SHP77 treated with DMSO at 0.1 percent for 48 hours (cell line): ENCODE data around the gene DBP.
A peak's percentile ranks its signal among the peaks of the same experiment; 100 is the strongest.
"Not testable (repeated sequence)": the region's sequence is repeated elsewhere in the genome, so short reads cannot be mapped to it uniquely, and the experiment has no call there.

Experiments
- DNase-seq: peaks from one replicate; lab custom pipeline; 2025; lab: John Stamatoyannopoulos, UW

The DBP gene

DNA sequence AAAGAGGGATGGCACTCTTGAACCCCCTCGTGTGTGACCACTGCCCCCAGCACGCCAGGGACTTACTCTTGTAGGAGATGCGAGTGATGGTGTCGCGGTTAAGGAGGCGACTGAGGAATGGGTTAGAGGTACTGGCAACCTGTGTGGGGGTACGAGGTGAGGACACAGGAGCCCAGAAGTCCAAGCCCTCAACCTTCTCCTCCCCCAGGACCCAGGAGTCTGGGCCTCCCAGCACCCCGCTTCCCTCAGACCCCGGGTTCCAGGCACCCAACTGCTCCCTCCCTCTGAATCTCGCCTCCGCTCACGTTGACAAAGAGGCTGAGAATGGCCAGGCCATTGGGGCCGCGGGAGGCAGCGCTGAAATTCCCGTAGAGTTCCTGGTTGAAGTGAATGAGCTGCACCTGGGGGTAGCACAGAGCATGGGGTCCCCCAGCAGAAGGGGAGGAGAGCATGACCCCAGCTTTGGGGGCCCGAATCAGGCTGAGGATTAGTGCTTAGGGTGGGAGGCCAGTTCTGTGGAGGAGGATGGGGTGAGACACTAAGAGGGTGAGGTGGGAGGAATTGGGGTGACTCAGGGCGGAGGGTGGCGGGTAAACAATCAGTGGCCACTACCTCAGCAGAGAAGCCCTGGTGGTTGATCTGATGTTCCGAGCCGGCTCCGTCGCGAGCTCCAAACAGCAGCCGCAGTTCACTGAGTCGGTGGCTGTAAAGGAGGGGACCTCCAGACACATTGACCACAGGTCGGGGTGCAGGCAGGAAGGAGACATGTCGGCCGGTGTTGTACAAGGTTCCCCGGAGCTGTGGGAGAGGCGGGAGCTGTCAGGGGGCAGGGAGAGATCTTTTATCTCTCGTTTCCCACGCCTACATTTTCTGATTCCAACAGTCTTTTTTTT, 2.5 kb upstream of the DBP start:
- DNase-seq, result no peak

DNA sequence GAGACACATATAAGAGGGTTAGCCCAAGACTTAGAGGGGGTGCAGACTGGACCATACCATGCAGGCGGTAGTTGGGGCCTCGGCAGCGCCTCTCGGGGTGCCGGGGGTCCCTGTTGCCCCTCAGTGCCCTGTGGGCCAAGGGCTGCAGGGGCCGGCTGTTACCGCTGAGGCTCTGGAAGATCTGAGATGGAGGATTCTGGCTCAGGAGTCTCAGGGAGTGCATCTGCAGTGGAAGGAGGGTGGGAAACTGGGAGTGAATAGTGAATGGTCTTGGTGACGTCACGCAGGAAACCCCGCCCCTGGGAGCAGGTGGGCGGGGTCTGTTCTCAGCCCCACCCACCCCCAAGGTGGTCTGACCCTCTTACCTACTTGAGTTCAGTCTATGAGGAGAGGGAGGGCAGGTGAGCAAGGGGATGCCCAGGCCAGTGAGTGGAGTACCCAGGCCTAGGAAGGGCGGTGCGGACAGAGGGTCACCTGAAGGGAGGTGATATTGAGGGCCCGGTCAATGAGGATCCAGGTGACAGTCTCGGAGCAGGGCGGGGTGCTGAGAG, 1.7 kb upstream of the DBP start:
- DNase-seq, result no peak

GRCh38 chr19:48637948-48638830, 1.0 kb upstream of the DBP start:
- DNase-seq, result peak; percentile 50

DNA sequence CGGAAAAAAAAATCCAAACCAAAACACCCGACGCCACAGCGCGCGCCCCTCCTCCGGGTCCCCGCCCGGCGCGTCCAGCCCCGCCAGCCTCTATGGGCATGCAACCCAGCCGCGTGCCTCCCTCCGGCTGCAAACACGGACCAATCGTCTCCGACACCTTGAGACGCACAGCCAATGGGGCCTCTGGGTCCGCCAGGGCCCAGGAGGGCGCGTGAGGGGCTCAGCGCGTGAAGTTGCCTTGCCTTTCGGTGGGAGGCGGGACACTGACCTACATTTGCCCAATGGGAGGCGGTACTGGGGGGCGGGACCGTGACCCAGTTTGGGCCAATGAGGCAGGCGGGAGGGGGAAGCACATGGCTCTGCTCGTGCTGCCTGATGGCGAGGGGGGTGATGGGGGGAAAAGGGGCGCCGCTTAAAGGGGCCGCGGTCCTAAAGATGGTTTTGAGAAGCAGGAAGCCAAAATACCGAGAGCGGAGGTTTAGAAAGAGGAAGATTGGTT, 319 bp upstream of the DBP start:
- DNase-seq, result peak; percentile 92

GRCh38 chr19:48635966-48636858, 967 bp downstream of the DBP start:
- DNase-seq, result no peak

DNA sequence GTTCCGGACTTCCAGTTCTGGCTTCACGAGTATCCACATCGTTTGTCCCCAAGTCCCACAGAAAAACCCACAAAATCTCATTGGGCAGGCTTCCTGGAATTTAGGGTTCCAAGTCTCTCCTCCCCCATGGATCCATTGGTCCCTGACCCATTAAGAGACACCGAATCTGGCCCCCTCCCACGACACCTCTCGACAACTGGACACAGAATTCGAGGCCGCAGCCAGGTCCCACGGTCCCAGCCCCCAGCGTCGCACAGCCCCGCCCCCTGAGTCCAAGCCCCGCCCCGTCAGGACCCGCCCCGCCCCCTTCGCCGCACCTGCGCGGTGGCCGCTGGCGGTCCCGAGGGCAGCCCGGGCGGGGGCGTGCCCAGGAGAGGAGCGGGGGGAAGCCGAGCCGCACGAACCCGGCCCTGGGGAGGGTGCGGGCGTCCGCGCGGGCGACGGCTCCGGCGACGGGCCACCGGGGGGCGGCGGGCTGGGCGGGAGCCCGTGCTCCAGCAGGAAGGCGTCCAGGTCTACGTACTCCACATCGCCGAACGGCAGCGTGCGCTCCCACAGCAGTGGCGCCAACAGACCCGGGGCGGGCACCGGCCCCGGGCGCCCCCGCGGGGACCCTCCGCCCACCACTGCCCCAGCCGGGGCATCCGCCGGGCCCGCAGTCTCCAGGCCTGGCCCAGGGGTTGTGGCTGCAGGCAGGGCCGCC, 1.8 kb downstream of the DBP start:
- DNase-seq, result no peak

DNA sequence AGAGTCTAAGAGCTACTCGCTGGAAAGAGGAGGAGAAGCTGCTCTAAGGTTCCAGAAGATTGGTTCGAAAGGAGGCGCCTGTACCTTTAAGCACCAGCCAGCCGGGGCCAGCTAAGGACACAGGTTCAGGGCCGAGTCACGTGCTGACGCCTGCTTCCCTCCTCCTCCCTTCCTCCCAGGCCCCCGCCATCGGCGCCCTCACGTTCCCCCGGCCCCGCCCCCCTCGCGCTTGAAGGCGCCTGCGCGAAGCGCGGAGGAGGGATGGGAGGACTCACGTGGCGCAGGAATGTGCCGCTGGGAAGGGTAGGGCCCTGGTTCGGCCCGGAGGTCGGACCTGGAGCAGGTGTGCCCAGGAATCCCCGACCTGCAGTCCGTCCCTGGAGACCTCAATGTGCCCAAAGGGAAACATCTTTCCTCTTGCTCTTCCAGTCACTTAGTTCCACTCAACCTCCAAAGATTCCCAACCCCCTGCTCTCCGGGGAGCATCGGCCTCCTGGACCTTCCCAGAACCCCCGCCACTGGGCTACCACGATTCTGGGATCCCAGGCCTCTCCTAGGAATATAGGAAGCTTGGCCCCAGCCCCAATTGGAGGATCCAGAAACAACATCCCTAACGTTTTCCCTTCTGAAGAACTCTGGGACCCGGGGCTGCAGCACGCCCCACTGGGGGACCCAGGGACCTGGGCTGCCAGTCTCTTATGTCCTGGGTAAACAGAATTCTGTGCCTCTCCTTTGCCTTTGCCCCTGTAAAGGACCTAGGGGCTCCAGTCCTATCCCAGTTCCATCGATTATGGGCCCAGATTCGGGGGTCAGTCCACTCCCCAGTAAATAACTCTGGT, 2.5 kb downstream of the DBP start:
- peak; percentile 87 for DNase-seq

DNA sequence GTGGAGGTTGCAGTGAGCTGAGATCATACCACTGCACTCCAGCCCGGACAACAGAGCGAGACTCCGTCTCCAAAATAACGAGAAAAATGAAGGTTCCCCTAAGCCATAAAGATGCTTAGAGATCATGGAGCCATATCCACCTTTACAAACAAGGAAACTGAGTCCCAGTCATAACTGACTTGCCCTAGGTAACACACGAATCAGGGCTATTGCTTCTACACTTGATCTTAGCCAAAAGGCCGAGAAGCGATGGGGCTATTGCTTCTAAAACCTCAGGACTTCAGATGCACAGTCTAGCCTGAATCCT, 3.2 kb downstream of the DBP start:
- no peak for DNase-seq

- no peak for DNase-seq
These were observed 3.8 kb downstream of the DBP start for GRCh38 chr19:48633148-48634035.

GRCh38 chr19:48632692-48633147, 4.5 kb downstream of the DBP start:
- no peak for DNase-seq

DNA sequence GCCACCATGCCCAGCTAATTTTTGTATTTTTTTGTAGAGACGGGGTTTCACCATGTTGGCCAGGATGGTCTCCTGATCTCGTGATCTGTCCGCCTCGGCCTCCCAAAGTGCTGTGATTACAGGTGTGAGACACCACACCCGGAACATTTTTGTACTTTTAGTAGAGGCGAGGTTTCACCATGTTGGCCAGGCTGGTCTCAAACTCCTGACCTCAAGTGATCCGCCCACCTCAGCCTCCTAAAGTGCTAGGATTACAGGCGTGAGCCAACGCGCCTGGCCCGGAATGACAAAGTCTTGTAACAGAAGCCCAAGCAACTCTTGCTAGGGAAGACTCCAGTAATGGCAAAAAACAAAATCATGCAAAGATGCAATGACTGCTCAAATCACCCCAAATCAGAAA, 4.9 kb downstream of the DBP start:
- not testable (repeated sequence) for DNase-seq

- DNase-seq, result no peak
These were observed 6.0 kb downstream of the DBP start for GRCh38 chr19:48631225-48631624.

DNA sequence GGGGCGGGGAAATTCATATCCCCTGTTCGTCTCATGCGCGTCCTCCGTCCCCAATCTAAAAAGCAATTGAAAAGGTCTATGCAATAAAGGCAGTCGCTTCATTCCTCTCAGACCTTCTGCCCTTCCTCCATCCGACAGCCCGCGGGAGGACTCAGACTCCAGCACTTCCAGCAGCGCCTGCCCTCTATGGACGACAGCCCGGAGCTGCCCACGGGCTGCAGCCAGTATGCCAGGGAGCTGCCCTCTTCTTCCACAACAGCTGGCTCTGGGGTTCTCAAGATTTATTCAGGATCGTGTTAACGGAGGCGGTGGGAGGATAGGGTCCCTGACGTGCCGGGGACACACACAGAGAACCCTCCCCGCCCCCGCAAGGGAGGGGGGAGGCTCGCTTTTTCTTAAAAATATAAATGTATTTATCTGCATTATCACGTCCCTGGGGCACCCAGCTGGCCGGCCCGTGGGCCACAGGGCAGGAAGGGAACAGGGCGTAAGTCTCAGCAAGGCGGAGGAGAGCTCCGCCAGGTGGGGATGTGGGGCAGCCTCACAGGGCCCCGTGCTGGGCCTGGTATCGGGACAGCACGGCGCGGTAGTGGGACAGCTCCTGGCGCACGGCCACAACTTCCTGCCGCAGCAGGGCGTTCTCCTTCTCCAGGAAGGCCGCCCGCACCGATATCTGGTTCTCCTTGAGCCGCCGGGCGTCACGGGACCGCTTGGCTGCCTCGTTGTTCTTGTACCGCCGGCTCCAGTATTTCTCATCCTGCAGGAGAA, 6.7 kb downstream of the DBP start:
- DNase-seq, result no peak

GRCh38 chr19:48629599-48630295, 7.4 kb downstream of the DBP start:
- peak; percentile 93 for DNase-seq

DNA sequence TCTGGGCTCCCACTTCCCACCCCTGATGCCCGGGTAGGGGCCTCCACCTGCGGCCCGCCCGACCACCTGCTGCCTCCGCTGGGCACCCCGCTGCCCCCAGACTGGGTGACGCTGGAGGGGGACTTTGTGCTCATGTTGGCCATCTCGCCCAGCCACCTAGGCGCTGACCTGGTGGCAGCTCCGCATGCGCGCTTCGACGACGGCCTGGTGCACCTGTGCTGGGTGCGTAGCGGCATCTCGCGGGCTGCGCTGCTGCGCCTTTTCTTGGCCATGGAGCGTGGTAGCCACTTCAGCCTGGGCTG, 7.9 kb downstream of the DBP start:
- no peak for DNase-seq

DNA sequence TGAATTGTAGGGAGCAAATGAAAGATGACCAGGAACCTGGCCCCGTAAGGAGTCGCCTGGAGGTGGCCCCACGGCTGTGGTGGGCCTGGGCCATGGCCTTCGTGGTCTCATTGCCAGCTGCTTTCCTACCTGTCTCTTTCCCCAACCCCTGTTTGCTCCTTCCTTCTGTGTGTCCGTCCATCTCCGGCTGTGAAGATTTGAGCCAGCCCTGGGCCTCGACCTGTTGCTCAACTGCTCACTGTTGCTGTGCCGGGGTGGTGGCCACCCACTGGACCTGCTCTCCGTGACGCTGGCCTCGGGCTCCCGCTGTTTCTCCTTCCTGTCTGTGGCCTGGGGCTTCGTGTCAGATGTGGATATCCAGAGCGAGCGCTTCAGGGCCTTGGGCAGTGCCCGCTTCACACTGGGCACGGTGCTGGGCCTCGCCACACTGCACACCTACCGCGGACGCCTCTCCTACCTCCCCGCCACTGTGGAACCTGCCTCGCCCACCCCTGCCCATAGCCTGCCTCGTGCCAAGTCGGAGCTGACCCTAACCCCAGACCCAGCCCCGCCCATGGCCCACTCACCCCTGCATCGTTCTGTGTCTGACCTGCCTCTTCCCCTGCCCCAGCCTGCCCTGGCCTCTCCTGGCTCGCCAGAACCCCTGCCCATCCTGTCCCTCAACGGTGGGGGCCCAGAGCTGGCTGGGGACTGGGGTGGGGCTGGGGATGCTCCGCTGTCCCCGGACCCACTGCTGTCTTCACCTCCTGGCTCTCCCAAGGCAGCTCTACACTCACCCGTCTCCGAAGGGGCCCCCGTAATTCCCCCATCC, 8.5 kb downstream of the DBP start:
- no peak for DNase-seq

- no peak for DNase-seq
These were observed 9.3 kb downstream of the DBP start for GRCh38 chr19:48627865-48628314.
